HS-27A (cell line): ENCODE data around the gene KBTBD13.
"Not testable (repeated sequence)": the region's sequence is repeated elsewhere in the genome, so short reads cannot be mapped to it uniquely, and the experiment has no call there.

Experiments
- DNase-seq: peaks from one replicate; pipeline ENCODE4 v3.0.0-alpha.2; 2012; ENCODE audit warnings: low read depth, missing footprints

Gene KBTBD13

DNA sequence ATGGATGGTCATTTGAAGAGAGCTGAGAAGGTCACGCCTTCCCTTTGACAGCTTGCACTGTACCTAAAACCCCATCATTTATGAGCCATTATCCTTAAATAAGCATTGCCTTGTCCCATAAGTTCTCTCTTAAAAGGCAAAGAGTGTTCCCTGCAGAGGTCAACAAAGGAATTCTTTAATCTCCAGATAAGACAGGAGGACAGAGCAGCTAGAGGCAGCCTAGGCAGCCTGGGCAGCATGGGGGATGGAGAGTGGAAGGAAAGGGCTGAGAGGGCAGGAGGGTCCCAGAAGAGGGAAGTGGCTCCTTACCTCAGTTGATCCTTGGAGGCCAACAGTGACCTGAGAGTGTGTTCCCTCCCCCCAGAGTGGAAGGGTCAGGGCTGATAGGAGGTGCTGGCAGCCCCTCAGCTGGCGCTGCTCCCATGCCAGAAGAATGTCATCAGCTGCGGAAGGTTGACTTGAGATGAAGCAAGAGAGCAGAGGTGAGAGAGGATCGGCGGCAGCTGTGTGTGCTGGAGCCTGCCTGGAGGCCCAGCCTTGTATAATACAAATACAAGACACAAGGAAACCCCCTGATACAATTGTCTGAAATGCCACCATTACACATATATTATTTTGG is 12.8 kb downstream of the KBTBD13 start:
- no peak for DNase-seq

DNA sequence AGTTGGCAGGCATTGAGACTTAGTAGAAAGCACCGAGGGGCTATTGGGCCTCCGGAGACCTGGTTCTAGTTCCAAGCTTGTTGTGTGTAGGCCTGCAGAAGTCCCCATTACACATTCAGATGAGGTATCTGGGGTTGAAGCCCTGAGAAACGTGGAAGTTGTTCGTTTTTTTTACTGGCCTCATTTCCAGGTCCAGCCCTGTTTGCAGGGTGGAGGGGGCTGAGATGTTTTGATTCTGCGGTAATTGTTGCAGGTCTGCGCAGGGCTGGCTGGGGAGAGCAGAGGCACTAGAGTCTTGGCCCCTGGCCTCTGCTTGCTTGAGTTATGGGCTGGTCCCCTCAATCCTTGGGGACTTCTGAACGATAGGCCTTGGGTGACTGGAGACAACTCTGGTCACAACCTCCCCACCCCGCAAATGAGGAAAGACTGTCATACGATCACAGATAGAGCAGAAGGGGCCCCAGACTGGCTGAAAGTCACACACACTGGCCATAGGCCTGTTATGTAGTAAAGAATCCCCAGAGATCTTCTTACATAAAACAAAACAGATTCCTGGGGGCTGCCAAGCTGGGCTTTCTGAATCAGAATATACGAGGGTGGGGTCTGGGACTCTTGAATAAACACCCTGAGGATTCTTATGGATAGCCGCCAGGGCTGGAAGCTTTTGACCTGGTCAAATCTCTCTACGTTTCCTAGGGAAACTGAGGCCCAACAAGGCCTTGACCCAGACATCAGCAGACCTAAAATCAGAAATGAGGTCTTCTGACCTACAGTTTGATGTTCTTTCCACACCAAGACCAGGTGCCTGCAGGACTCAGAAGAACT is 15.6 kb downstream of the KBTBD13 start:
- DNase-seq: no peak

DNA sequence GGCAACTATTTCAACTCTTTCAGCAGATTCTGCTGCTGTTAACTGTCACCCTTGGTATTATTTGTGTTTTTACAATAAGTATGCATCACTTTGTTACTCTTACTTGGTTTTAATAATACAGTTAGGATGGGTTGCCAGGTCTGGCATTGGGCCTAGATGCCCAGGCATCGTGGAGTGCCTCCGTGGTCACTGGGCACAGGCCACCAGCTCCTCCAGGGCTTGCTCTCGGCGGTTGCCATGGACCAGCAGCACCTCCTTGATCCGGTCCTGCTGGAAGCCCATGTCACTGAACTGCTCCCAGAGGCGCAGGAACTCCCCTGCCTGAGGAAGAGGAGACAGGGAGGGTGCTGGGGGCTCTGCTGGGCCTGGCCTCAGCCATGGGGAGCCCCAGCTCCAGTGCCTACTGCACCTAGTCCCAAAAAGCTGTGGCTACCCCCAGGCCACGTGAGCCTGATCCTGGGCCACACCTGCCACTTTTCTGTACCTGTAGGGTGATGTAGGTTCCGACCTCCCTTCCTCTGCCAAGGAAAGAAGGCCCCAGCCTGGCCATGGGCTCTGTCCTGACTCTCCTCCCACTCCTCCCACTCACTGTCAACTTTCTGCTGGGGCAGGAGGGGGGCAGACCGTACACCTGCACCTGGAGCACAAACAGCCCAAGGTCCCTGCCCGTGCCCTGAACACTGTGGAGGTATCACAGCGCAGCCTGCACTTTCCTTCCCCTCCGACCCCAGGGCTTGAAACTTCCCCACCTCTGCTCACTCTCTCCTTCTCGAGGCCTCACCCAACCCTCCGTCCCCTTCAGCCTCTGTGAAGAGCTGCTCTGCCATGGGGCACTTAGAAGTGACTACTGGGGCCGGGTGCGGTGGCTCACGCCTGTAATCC is 16.6 kb downstream of the KBTBD13 start:
- no peak for DNase-seq

DNA sequence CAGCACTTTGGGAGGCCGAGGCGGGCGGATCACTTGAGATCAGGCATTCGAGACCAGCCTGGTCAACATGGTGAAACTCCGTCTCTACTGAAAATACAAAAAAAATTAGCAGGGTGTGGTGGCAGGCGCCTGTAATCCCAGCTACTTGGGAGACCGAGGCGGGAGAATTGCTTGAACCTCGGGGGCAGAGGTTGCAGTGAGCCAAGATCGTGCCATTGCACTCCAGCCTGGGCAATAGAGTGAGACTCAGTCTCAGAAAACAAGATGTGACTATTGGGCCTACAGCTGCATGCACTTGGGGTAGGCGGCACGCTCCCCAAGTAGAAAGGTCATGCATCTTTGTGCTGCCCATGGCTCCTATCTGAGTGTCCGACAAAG is 17.2 kb downstream of the KBTBD13 start:
- not testable (repeated sequence) for DNase-seq

DNA sequence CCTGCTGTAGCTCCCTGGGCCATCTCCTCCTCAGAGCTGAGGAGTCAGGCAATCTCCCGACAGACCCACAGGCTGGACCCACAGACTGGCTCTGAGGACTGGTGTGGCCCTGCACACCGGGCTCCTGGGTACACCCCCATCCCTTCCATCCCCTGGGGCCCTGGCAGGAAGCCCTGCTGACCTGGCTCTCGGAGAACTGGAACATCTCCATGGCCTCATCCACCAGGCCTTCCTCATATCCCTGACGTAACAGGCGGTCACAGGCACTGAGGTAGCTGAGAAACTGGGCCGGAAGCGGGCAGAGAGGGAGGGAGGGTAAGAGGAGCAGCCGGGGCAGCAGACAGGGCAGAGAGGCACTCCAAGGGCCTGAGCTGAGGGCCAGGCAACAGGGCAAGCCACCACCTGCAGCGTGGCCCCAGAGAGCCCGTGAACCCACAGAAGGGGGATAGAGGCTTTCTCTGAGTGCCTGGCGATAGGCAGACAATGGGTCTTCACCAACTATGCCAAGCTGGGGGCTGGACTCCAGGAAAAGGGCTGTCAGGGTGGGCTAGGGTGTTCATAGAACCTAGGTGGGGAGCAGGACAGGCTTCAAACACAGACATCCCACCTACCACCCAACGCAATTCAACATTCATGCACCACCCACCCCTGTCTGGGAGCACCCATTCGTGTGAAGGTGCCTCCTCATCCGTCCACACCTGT is 17.9 kb downstream of the KBTBD13 start:
- DNase-seq: no peak

DNA sequence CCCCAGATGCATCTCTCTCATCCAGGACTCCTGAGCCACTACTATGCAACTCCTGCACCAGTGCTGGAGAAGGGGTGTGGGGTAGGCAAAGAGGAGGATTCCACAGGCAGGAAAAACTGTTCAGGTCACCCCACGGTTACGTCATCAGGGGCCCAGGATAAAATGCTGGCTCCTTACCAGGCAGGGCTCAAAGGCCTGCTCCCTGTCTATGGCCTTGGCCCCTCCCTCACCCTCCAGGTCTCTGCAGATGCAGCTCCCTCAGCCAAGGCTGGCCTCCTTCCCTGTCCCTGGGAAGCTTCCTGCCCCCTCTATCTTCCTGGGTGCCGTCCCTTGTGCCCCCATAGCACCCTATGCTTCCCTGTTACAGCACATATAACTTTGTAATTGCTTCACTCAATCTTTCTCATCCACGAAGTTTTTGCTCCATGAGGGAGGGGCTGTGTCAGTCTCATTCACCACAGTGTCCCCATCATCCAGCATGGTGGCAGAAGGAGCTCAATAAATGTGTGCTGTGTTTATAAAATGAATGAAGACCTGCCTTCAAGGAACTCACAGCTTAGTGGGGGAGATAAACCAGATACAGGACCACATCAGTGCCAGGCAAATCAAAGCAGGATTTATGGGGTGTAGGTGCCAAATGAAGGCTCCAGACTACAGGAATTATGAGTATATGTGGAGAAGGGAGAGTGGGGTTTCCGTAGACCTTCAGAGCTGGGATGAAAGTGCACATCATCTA is 18.6 kb downstream of the KBTBD13 start:
- no peak for DNase-seq

DNA sequence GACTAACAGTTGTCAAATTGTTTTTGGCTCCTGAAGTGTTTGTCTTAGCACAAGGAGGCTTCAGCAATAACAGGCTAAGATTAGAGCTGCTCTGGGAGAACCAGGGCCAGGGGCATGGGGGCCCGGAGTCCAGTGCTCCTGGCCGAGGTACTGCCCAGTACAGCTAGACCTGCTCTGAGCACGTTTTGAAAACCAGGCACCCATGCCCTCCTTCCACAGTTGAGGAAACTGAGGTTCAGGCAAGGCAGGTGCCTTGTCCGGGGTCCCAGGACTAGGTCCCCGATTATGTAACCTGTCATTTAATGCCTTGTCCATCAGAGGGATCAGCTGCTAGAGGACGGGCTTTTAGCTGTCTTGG is 19.2 kb downstream of the KBTBD13 start:
- no peak for DNase-seq

DNA sequence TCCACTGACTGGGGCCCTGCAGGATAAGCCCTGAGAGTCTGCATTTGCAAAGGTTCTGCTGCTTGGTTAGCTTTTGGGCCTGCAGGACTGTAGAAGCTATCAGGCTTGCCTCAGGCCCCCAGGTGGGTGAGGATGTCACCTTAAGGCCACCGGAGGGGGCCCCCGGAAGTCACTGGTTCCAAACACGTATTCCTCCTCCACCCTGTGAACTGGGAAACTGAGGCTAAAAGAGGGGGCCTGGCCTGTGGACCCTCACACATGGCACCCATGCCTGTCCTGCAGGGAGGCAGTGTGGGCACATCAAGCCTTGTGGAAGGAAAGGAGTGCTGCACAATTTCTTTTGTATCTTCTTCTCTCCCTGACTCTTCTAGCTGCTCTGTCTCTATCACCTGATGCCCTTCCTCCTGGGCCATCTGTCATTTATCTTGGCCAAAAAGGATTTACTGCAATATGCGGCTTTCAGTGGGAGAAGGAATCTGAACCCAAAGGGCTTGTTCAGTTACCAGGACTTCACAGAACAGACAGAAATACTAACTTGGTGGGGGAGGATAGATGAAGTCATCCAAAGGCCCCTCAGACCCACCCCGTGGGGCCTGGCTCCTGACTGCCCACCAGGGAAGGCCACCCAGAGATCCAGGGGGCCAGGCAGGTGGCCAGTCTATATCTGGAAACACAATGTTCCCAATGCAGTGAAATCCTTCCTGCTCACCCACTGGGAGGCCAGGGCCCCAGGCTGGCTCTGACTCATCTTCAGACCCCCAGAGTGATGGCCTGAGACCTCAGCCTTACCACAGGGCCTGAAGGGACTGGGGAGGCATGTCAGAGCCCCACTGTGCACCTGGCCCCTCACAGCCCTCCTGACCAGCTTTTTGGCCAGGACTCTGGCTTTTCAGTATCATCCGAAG is 20.2 kb downstream of the KBTBD13 start:
- no peak for DNase-seq

DNA sequence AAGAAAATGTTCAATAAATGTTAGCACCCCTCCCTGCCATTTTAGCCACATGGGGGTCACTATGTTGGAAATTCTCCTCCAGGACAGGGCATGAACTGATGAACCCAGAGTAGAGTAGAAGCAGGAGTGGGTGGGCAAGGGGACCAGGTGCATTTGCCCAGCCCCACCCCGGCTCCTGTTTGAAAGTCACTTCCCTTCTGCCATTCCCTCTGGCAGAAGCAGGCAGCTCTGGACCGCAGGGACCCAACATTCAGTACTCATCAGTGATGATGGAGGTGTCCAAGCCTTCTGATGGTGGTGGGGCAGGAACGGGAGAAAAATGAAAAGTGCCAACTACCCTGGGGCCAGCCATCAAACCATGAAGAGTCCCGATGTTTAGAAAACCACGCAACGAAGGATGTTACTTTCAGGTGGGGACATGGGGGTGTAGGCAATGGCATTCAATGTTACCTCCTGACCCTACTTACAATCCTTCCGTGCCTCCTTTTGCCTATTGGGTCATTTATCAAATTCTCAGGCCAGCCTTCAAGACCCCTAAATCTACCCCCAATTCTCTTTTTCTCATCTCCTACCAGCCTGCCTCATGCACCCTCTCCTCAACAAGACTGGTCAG is 21.2 kb downstream of the KBTBD13 start:
- DNase-seq: no peak

DNA sequence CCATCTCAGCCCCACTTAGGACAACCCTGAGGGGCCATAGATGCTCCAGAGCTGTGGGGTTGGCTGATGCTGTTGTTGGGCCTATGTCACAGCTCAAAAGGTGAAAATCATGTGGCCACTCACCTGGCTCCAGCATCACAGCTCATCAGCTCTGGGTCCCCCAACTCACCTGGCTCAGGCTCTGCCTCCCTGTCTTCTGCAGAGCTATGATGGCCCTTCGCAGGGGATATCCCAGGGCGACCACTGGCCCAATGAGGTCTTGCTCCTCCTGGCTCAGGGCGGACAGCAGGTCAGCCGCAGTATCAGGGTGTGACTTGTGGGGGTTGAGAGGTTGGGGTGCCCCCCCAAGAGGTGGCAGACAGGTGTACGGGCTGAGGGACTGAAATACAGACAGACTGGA is 22.8 kb downstream of the KBTBD13 start:
- no peak for DNase-seq

DNA sequence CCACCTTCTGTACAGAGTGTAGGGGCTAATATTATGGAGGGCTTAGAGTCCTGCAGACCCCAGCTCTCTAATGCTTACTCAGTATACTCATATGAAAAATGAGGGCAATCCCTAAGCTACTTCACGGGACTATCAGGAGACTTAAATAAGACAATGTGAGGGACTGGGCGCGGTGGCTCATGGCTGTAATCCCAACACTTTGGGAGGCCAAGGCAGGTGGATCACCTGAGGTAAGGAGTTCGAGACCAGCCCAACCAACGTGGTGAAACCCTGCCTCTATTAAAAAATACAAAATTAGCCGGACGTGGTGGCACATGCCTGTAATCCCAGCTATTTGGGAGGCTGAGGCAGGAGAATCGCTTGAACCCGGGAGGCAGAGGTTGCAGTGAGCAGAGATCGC is 23.3 kb downstream of the KBTBD13 start:
- DNase-seq: not testable (repeated sequence)

DNA sequence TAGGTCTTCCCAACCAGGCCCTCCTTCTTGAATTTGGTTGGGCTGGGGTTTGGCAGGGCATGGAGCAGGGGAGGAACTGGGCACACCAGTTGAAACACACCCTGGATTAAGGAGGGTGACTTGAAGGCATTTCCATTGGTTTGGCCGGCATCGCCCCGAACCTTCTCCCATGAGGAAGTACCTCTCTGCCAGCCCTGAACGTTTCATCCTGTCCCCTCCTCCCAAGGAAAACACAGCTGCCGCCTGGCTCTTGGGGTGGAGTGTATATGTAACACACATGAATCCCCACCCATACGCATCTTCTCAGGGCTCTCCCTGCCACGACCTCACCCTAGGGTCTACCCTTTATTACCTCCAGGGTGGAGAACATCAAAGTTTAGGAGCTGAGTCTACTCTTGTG is 23.9 kb downstream of the KBTBD13 start:
- no peak for DNase-seq

DNA sequence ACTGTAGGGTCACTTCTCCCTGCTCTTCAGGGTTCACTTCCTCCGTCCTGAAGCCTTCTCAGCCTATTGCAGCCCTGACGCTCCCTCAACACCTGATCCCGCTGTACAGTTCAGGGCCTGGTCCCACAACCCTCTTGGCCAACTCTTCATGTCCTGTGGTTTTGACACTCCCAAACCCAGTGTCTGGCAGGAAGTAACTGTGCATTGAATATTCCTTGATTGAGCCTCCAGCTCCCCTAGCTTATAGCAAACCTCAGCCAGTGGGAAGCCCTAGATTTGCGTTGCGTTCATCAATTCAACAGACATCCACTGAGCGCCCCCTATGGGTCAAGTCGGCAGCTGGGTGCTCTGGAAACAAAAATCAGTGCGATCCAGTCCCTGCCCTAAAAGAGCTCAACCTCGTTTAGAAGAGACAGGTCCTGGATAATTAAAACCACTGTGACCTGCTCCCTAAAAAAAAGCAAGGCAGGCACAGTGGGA is 24.9 kb downstream of the KBTBD13 start:
- DNase-seq: no peak

DNA sequence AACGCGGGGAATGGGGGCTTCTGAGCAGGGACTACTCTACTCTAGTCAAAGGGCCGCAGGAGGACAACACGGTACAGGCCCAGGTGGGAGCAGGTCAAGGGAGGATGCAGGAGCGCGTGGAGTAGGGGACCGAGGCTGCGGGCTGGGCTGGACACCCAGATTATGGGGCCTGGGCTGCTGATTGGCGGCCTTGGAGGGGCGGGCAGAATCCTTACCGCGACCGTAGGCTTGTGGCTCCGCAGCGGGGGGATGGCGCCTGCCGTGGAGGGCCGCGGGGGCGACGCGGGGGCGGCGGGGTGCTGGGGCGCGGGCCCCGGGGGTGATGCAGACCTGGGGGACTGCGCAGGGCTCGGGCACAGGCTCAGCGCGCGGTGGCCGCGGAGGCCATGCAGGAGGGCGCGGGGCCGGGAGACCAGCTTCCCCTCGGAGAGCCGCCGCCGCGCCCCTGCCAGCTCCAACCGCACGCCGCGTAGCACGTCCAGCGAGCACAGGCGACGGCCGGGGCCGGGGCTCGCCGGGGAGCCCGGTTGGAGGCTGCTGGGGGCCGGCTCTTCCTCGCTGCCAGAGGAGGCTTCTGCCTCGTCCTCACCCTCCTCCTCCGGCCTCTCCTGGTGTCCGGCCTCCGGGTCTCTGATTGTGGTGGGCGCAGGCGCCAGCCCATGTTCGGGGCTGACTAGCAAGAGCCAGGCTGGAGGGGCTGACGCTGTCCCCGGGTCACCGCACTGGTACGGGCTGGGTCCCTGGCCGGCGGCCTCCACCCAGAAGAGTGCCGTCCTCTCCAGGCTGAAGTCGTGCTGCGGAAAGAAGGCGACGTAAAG is 25.6 kb downstream of the KBTBD13 start:
- DNase-seq: no peak

DNA sequence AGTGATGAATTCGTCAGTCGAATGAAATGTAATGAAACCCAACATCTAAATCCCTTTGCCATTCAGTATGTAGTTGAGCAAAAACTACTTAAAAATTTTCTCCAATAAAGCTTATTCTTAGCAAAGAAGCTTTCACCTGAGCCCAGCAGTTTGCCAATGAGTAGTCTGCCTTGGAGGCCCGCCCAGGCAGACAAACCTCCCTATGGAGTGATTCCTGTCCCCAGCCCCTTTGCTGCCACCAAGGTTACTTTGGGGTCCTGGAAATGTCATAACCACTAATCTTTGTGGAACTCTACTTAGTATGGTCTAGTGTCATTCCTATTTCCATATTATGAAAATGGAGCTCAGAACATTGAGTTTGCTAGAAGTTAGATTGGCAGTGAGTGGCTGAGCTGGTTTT is 26.4 kb downstream of the KBTBD13 start:
- no peak for DNase-seq

DNA sequence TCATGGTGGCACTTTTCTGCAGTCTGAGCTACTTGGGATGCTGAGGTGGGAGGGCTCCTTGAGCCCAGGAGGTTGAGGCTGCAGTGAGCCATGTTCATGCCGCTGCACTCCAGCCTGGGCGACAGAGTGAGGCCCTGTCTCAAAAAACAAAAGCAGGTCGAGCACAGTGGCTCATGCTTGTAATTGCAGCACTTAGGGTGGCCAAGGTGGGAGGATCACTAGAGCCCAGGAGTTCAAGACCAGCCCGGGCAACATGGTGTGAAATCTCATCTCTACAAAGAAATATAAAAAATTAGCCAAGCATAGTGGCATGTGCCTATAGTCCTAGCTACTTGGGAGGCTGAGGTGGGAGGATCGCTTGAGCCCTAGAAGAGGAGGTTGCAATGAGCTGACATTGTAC is 28.5 kb downstream of the KBTBD13 start:
- DNase-seq: no peak

DNA sequence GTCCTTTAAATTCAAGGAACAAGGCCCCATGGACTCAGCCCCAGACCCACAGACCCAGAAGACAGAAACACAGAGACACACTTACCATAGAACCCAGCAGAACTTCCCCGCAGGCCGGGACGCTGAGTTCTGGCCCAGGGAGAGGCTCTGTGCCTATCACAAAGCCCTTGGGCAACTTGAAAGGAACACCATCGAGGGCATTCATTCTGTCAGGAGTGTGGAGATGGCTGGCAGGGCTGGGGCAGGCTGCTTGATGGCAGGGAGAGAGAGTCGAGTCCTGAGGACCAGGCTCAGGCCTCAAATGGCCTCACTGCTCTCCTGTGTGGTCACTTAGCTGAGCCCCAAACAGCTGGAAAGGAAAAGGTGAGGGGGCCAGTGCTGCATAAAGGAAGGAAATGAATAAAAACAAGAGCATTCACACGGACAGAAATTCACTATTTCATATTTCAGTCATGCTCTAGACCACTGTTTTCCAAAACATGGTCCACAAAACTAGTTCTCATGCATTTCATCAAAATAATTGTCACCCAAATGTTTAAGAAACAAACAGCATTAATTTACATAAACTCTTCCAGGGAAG is 29.6 kb downstream of the KBTBD13 start:
- no peak for DNase-seq

DNA sequence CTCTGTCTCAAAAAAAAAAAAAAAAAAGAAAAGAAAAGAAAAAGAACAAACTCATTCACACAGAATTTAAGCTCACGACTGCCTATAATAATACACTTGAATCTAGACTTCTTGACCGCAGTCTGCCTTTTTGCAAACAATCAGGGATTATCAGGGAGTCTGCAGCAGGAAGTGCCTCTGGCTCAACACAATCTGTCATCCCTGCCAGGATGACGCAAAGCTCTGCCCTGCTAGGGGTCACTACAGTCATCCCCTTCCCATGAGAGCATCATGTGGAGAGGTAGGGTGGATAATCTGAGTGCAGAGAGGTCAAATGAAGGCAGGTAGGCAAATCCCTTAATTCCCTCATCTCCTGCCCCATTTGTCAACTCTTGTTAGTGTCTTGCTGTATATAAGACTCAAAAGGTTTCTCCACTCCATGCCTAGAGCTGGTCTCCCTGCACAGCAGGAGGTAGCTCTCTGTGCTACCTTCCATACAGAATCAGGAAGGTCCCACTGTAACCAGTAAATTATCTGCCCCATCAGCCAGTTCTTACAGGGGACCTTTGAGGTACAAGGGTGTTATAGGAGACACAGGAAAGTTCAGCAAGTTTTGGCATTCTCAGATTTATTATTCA is 34.2 kb downstream of the KBTBD13 start:
- no peak for DNase-seq
